Umbilical cord (tissue), 2 donors: ENCODE data around the gene USP2. TPM values are rescaled to one million over a fixed set of nuclear protein-coding genes. Genes with fewer than 3 reads are reported as not detected.
"Not testable (repeated sequence)": the region's sequence is repeated elsewhere in the genome, so short reads cannot be mapped to it uniquely, and the experiment has no call there.

ENCODE experiments used
- DNase-seq: peaks from one replicate; pipeline ENCODE4 v3.0.0-alpha.2; 2015; ENCODE audit warnings: low spot score
- total RNA-seq: library from RNA; depleted of rRNA; stranded (reverse); fragments of >200 nt; gene quantifications from one replicate; pipeline ENCODE4 v1.2.3, GENCODE V29; 2014; ENCODE audit warnings: low replicate concordance; ENCODE audit not compliant: insufficient read depth

The USP2 gene
- total RNA-seq, 1 donor from 2014 or later, result 2.9 TPM

GRCh38 chr11:119414734-119415133 lies 33.2 kb upstream of the USP2 start:
- DNase-seq, result no peak

- no peak for DNase-seq
Measured at GRCh38 chr11:119414321-119414720, 32.8 kb upstream of the USP2 start.

GRCh38 chr11:119412072-119412471 lies 30.6 kb upstream of the USP2 start:
- DNase-seq, result no peak

- DNase-seq, result no peak
Measured at GRCh38 chr11:119410501-119410900, 29.0 kb upstream of the USP2 start.

- no peak for DNase-seq
Measured at GRCh38 chr11:119409731-119410130, 28.2 kb upstream of the USP2 start.

- no peak for DNase-seq
Measured at GRCh38 chr11:119406005-119406404, 24.5 kb upstream of the USP2 start.

- not testable (repeated sequence) for DNase-seq
Measured at GRCh38 chr11:119405448-119405847, 24.0 kb upstream of the USP2 start.

- DNase-seq, result no peak
Measured at GRCh38 chr11:119404872-119405271, 23.4 kb upstream of the USP2 start.

GRCh38 chr11:119403021-119403420 lies 21.5 kb upstream of the USP2 start:
- no peak for DNase-seq

GRCh38 chr11:119402470-119402869 lies 21.0 kb upstream of the USP2 start:
- DNase-seq, result no peak

GRCh38 chr11:119400860-119401259 lies 19.4 kb upstream of the USP2 start:
- DNase-seq, result no peak

GRCh38 chr11:119397740-119398139 lies 16.2 kb upstream of the USP2 start:
- no peak for DNase-seq

- no peak for DNase-seq
Measured at GRCh38 chr11:119396835-119397234, 15.3 kb upstream of the USP2 start.

GRCh38 chr11:119391275-119391674 lies 9.8 kb upstream of the USP2 start:
- no peak for DNase-seq

- no peak for DNase-seq
Measured at GRCh38 chr11:119389611-119390254, 8.2 kb upstream of the USP2 start.

- DNase-seq, result no peak
Measured at GRCh38 chr11:119388103-119388502, 6.6 kb upstream of the USP2 start.

GRCh38 chr11:119384332-119384731 lies 2.8 kb upstream of the USP2 start:
- no peak for DNase-seq

GRCh38 chr11:119382513-119382912 lies 1.0 kb upstream of the USP2 start:
- DNase-seq, result not testable (repeated sequence)

- no peak for DNase-seq
Measured at GRCh38 chr11:119382101-119382500, 611 bp upstream of the USP2 start.

GRCh38 chr11:119380827-119381180 lies 686 bp downstream of the USP2 start:
- no peak for DNase-seq

GRCh38 chr11:119380160-119380826 lies 1.2 kb downstream of the USP2 start:
- DNase-seq, result no peak

GRCh38 chr11:119378851-119379465 lies 2.5 kb downstream of the USP2 start:
- DNase-seq, result no peak
